Measurements from ENCODE around the gene BAZ1A.
A peak's percentile ranks its signal among the peaks of the same experiment; 100 is the strongest.

- peak in 1 of 2 experiments; percentile 50; a peak in 3 of 4 replicates for TF ChIP-seq CTCF (conservative IDR thresholded peaks at IDR 0.05; ENCODE audit: low read depth in 2 of 2)
- no peak for TF ChIP-seq NANOG (IDR thresholded peaks at IDR 0.05; ENCODE audit: borderline replicate concordance)
- no peak for TF ChIP-seq CREB1 (CRISPR knock-in tag; IDR thresholded peaks at IDR 0.05; ENCODE audit: low read depth)
- TF ChIP-seq REST (IDR thresholded peaks at IDR 0.05; ENCODE audit: unreplicated experiment), result no peak
Observed at GRCh38 chr14:34766060-34766459, 109.1 kb downstream of the BAZ1A start.
